H1 (cell line): ENCODE measurements around the gene PDE2A. TPM values are rescaled to one million over a fixed set of nuclear protein-coding genes. Genes with fewer than 3 reads are reported as not detected.
A peak's percentile ranks its signal among the peaks of the same experiment; 100 is the strongest.

ENCODE experiments used
- CTCF ChIA-PET: fragments of 300-600 bp; sonication (Branson Sonifier 250); formaldehyde crosslinking; loops from one replicate; lab custom pipeline; 2021; ENCODE audit not compliant: partially characterized antibody; lab: Charles Lee
- POLR2A ChIA-PET: fragments of 300-600 bp; sonication (Branson Sonifier 250); formaldehyde crosslinking; loops from one replicate; lab custom pipeline; 2021; ENCODE audit warnings: inconsistent platforms; ENCODE audit not compliant: partially characterized antibody; lab: Charles Lee
- DNase-seq, 2 experiments: peaks; one replicate each; pipeline versions ENCODE4 v3.0.0 to v3.0.0-alpha.2; 2010 to 2022; ENCODE audit warnings: low spot score in 2 of 2, low read depth in 1 of 2, mixed read lengths in 1 of 2
- FAIRE-seq: peaks from 2 replicates; lab custom pipeline; 2011; peaks lifted over from hg19 to GRCh38; lab: Jason Lieb, UNC
- H2AFZ ChIP-seq: 2 replicates; pipeline ENCODE4 v1.8.1; 2012; ENCODE audit warnings: low read length, inconsistent platforms
- H2AK5ac ChIP-seq: 2 replicates; pipeline ENCODE4 v1.6.1; 2013; ENCODE audit warnings: low read depth, low read length
- H2BK120ac ChIP-seq: replicated peaks from 2 replicates; pipeline ENCODE3; 2013; ENCODE audit warnings: low read depth, low read length, inconsistent platforms
- H2BK12ac ChIP-seq: 2 replicates; pipeline ENCODE4 v1.6.1; 2013; ENCODE audit warnings: low read depth, low read length
- H2BK15ac ChIP-seq: 2 replicates; pipeline ENCODE4 v1.6.1; 2013; ENCODE audit warnings: low read length
- H2BK20ac ChIP-seq: 2 replicates; pipeline ENCODE4 v1.6.1; 2013; ENCODE audit warnings: low read length
- H2BK5ac ChIP-seq: 2 replicates; pipeline ENCODE4 v1.6.1; 2013; ENCODE audit warnings: low read depth, low read length
- H3K14ac ChIP-seq: 2 replicates; pipeline ENCODE4 v1.6.1; 2013; ENCODE audit warnings: inconsistent platforms; ENCODE audit not compliant: insufficient read length
- H3K18ac ChIP-seq: 2 replicates; pipeline ENCODE4 v1.6.1; 2013; ENCODE audit warnings: low read length; ENCODE audit errors: extremely low read depth
- H3K23ac ChIP-seq: 2 replicates; pipeline ENCODE4 v1.6.1; 2013; ENCODE audit warnings: inconsistent platforms; ENCODE audit not compliant: insufficient read length
- H3K23me2 ChIP-seq: 2 replicates; pipeline ENCODE4 v1.6.1; 2013; ENCODE audit warnings: low read depth, low read length
- H3K27ac ChIP-seq: 2 replicates; pipeline ENCODE4 v1.6.1; 2011; ENCODE audit warnings: low read depth, low read length, inconsistent platforms
- H3K27me3 ChIP-seq, 4 experiments: replicated peaks in 1 of 4; 1 replicate in 1 of 4; 2 replicates in 3 of 4; pipeline versions ENCODE4 v1.6.1 to v1.8.1; 2011 to 2013; ENCODE audit warnings: low read length in 3 of 4, mild to moderate bottlenecking in 3 of 4, inconsistent platforms in 2 of 4, mixed read lengths in 2 of 4, moderate library complexity in 1 of 4; ENCODE audit not compliant: control insufficient read depth in 3 of 4, insufficient read depth in 3 of 4; ENCODE audit errors: extremely low read depth in 1 of 4
- H3K36me3 ChIP-seq, 4 experiments: 2 replicates each; pipeline versions ENCODE4 v1.6.1 to v1.8.1; 2011 to 2013; ENCODE audit warnings: mild to moderate bottlenecking in 4 of 4, low read length in 3 of 4, moderate library complexity in 2 of 4, control low read depth in 1 of 4, inconsistent platforms in 1 of 4; ENCODE audit not compliant: insufficient read depth in 4 of 4, control insufficient read depth in 2 of 4
- H3K4ac ChIP-seq: replicated peaks from 2 replicates; pipeline ENCODE3; 2013; ENCODE audit warnings: low read length, low read depth, mixed read lengths, inconsistent platforms; ENCODE audit not compliant: insufficient read length
- H3K4me1 ChIP-seq, 4 experiments: replicated peaks in 1 of 4; 1 replicate in 1 of 4; 2 replicates in 3 of 4; pipeline versions ENCODE4 v1.6.1 to v1.8.1; 2011 to 2013; ENCODE audit warnings: low read length in 3 of 4, inconsistent platforms in 2 of 4, mixed read lengths in 1 of 4; ENCODE audit not compliant: insufficient read depth in 4 of 4, control insufficient read depth in 3 of 4
- H3K4me2 ChIP-seq, 2 experiments: 2 replicates each; pipeline versions ENCODE4 v1.6.1 to v1.8.1; 2011 to 2013; ENCODE audit warnings: low read depth in 2 of 2, low read length in 2 of 2, control low read depth in 1 of 2, inconsistent platforms in 1 of 2, mild to moderate bottlenecking in 1 of 2; ENCODE audit not compliant: insufficient read depth in 1 of 2
- H3K4me3 ChIP-seq, 4 experiments: fragments of 200-600, 300-600 bp in 1 of 4; sonication (generic), shearing (Covaris generic), sonication (Bioruptor Twin) in 1 of 4; 2 replicates each; pipeline versions ENCODE4 v1.5.1 to v1.8.1; 2011 to 2016; ENCODE audit warnings: low read length in 4 of 4, low read depth in 3 of 4, control low read depth in 2 of 4, inconsistent platforms in 2 of 4, mild to moderate bottlenecking in 2 of 4, mixed read lengths in 1 of 4, moderate library complexity in 1 of 4; ENCODE audit not compliant: insufficient read depth in 2 of 4; ENCODE audit errors: extremely low read depth in 1 of 4
- H3K56ac ChIP-seq: replicated peaks from 2 replicates; pipeline ENCODE3; 2013; ENCODE audit warnings: low read depth, mild to moderate bottlenecking, mixed read lengths, low read length, inconsistent platforms; ENCODE audit not compliant: insufficient read length
- H3K79me1 ChIP-seq: 2 replicates; pipeline ENCODE4 v1.6.1; 2013; ENCODE audit warnings: low read depth, low read length, control low read depth
- H3K79me2 ChIP-seq, 2 experiments: 2 replicates each; pipeline versions ENCODE4 v1.6.1 to v1.8.1; 2012 to 2013; ENCODE audit warnings: low read length in 2 of 2, mild to moderate bottlenecking in 2 of 2, inconsistent platforms in 1 of 2; ENCODE audit not compliant: insufficient read depth in 2 of 2, control insufficient read depth in 1 of 2
- H3K9ac ChIP-seq, 4 experiments: replicated peaks in 1 of 4; 1 replicate in 1 of 4; 2 replicates in 3 of 4; pipeline versions ENCODE4 v1.6.1 to v1.8.1; 2011 to 2013; ENCODE audit warnings: low read depth in 3 of 4, low read length in 3 of 4, control low read depth in 2 of 4, mild to moderate bottlenecking in 2 of 4, moderate library complexity in 2 of 4, inconsistent platforms in 1 of 4; ENCODE audit errors: extremely low read depth in 1 of 4
- H3K9me3 ChIP-seq, 2 experiments: 2 replicates each; pipeline versions ENCODE4 v1.6.1 to v1.8.1; 2012 to 2013; ENCODE audit warnings: mild to moderate bottlenecking in 2 of 2, moderate library complexity in 2 of 2, control low read depth in 1 of 2, inconsistent platforms in 1 of 2, low read depth in 1 of 2, low read length in 1 of 2, mixed read lengths in 1 of 2; ENCODE audit not compliant: insufficient read depth in 2 of 2
- H4K20me1 ChIP-seq, 2 experiments: replicated peaks in 1 of 2; 2 replicates each; pipeline versions ENCODE3 to v1.8.1; 2011 to 2013; ENCODE audit warnings: inconsistent platforms in 2 of 2, low read length in 2 of 2, mild to moderate bottlenecking in 1 of 2; ENCODE audit not compliant: insufficient read depth in 2 of 2, control insufficient read depth in 1 of 2
- H4K5ac ChIP-seq: 2 replicates; pipeline ENCODE4 v1.6.1; 2013; ENCODE audit warnings: low read length, low read depth, mixed read lengths, inconsistent platforms; ENCODE audit not compliant: insufficient read length
- H4K8ac ChIP-seq: 2 replicates; pipeline ENCODE4 v1.8.0; 2013; ENCODE audit warnings: mild to moderate bottlenecking, moderate library complexity, low read length, inconsistent platforms; ENCODE audit not compliant: insufficient read depth; ENCODE audit errors: extremely low read depth
- H4K91ac ChIP-seq: replicated peaks from 2 replicates; pipeline ENCODE3; 2013; ENCODE audit warnings: low read length, mixed read lengths, inconsistent platforms; ENCODE audit not compliant: insufficient read length
- CHD1 ChIP-seq: IDR thresholded peaks from 2 replicates; pipeline ENCODE4 v1.6.1; 2012; ENCODE audit warnings: low read depth, low read length, improper control_type of control experiment
- GABPA ChIP-seq: IDR thresholded peaks from 2 replicates; pipeline ENCODE4 v1.6.1; 2011; ENCODE audit warnings: mild to moderate bottlenecking, low read length, moderate library complexity, borderline replicate concordance; ENCODE audit not compliant: insufficient read depth
- HDAC6 ChIP-seq: IDR thresholded peaks from one replicate; pipeline ENCODE4 v1.7.1; 2012; ENCODE audit warnings: low read depth, mild to moderate bottlenecking, inconsistent platforms, low read length, moderate library complexity
- JUN ChIP-seq: IDR thresholded peaks from 2 replicates; pipeline ENCODE4 v1.6.1; 2011; ENCODE audit warnings: low read depth, mild to moderate bottlenecking, improper control_type of control experiment, low read length
- PHF8 ChIP-seq: fragments of 200-600 bp; sonication (generic); conservative IDR thresholded peaks from 2 replicates; pipeline ENCODE4 v1.7.1; 2012; ENCODE audit warnings: low read depth, mild to moderate bottlenecking, inconsistent platforms, low read length, moderate library complexity
- POLR2A ChIP-seq, 2 experiments: IDR thresholded peaks; 1 replicate in 1 of 2; 2 replicates in 1 of 2; pipeline ENCODE4 v1.6.1; 2011; ENCODE audit warnings: low read depth in 2 of 2, low read length in 2 of 2, mild to moderate bottlenecking in 2 of 2; ENCODE audit errors: control extremely low read depth in 1 of 2
- RAD21 ChIP-seq, 2 experiments: IDR thresholded peaks in 1 of 2; conservative IDR thresholded peaks in 1 of 2; 2 replicates each; pipeline ENCODE4 v1.6.1; 2011; ENCODE audit warnings: low read depth in 2 of 2, low read length in 2 of 2, improper control_type of control experiment in 1 of 2, inconsistent platforms in 1 of 2, mild to moderate bottlenecking in 1 of 2, moderate library complexity in 1 of 2
- SIN3A ChIP-seq, 2 experiments: IDR thresholded peaks in 1 of 2; conservative IDR thresholded peaks in 1 of 2; 2 replicates each; pipeline ENCODE4 v1.6.1; 2011 to 2012; ENCODE audit warnings: low read length in 2 of 2, improper control_type of control experiment in 1 of 2, low read depth in 1 of 2, mild to moderate bottlenecking in 1 of 2
- SUZ12 ChIP-seq: fragments of 200-600 bp; sonication (generic); IDR thresholded peaks from 2 replicates; pipeline ENCODE4 v1.6.1; 2012; ENCODE audit warnings: mild to moderate bottlenecking, inconsistent platforms, low read length, moderate library complexity, mixed read lengths
- TEAD4 ChIP-seq: IDR thresholded peaks from 2 replicates; pipeline ENCODE4 v1.6.1; 2012; ENCODE audit warnings: low read depth, low read length, inconsistent platforms, mixed read lengths
- YY1 ChIP-seq: IDR thresholded peaks from 2 replicates; pipeline ENCODE4 v1.6.1; 2011; ENCODE audit warnings: low read depth, mild to moderate bottlenecking, low read length
- ZNF274 ChIP-seq: IDR thresholded peaks from 2 replicates; pipeline ENCODE4 v1.7.0; 2012; ENCODE audit warnings: low read length, borderline replicate concordance; ENCODE audit errors: extremely low read depth
- WGBS, 2 experiments: shearing (Covaris generic) in 1 of 2; methylation state at CpG; one replicate each; pipeline versions ENCODE4 v1.1.6 to v1.1.7; 2013 to 2015; ENCODE audit warnings: low lambda C conversion rate in 2 of 2, mixed read lengths in 2 of 2, inconsistent platforms in 1 of 2, low coverage in 1 of 2, missing lambda C conversion rate in 1 of 2; ENCODE audit not compliant: insufficient replicate concordance in 2 of 2, insufficient coverage in 1 of 2, insufficient read length in 1 of 2; ENCODE audit errors: extremely low coverage in 1 of 2, missing lambda C conversion rate in 1 of 2; 5-methylcytosine and 5-hydroxymethylcytosine counted together
- polyA plus RNA-seq, 7 experiments: library from polyadenylated mRNA; depleted of rRNA in 3 of 7; stranded (reverse) in 5 of 7; unstranded in 2 of 7; fragments of >200 nt in 5 of 7; fragments of 200-250 nt in 2 of 7; gene quantifications; 1 replicate in 5 of 7; 2 replicates in 1 of 7; 4 replicates in 1 of 7; pipeline versions ENCODE4 v1.2.1 to v1.2.3, GENCODE V29; 2011 to 2013; ENCODE audit warnings: missing spikeins in 2 of 7, mixed read lengths in 2 of 7
- total RNA-seq: library from RNA; stranded (reverse); fragmentation: NEBNext Ultra II Directional; extraction: Animal tissue kit (Norgen Biotek cat#: 25700); gene quantifications from 2 replicates; pipeline ENCODE4 v1.2.1, GENCODE V29; 2021
- TF ChIP-seq, protein P1 (sequence below): IDR thresholded peaks from 2 replicates; pipeline ENCODE4 v1.6.1; 2012; ENCODE audit warnings: inconsistent platforms

The PDE2A gene
- total and polyA plus RNA-seq, 2 of the 8 experiments (the other 6 are each of a cell fraction or from before 2014, with no cell fraction given): 3.4 to 7.1 TPM

DNA sequence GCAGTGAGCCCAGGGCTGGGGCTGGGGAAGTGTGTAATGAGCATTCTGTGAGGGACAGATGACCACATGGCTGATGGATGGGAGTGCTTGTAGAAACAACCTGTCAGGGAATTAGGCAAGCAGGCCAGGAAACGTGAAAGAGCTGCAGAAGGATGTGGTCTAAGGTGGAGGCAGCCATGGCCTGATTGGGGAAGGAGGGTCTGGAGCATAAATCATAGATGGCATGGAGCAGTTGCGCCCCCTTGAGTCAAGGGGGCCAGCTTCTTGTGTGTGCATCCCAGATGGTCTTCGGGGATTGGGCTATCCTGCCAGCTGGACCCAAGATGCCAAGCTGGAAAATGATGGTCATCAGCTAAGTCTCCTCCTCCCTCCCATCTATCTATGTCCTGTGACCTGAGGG, 120.5 kb downstream of the PDE2A start:
- Histone ChIP-seq H3K14ac (no peak overlapping the region), H3K4me1 (no peaks in the 10 kb centered on the region), H2BK12ac (no peak overlapping the region; the same call in 1 of the 2 replicates), H2BK20ac (no peak overlapping the region), H2BK5ac (no peak overlapping the region), H3K36me3 (no peaks in the 10 kb centered on the region), H3K23me2 (no peaks in the 10 kb centered on the region), H2BK15ac (no peak overlapping the region), H2AFZ (peak overlapping the region; percentile 93), H3K27ac (no peak overlapping the region), H3K56ac (no peak overlapping the region), H4K20me1 (no peaks in the 10 kb centered on the region), H3K9ac (no peak overlapping the region), H3K79me2 (no peaks in the 10 kb centered on the region), H4K5ac (no peak overlapping the region), H3K4ac (no peak overlapping the region), H2BK120ac (no peak overlapping the region), H2AK5ac (no peak overlapping the region), H4K8ac (no peak overlapping the region), H3K18ac (no peak overlapping the region), H4K91ac (no peak overlapping the region), H3K27me3 (no peaks in the 10 kb centered on the region), H3K4me3 (no peak overlapping the region), H3K79me1 (no peaks in the 10 kb centered on the region), H3K23ac (no peak overlapping the region), H3K4me2 (no peak overlapping the region), H3K9me3 (no peaks in the 10 kb centered on the region)
- CTCF ChIA-PET: interaction anchor here (0.5 to 8.8 kb wide), 32 partner anchors 9 to 691 kb away, joined by 3 to 52 read pairs (median 6); no protein-coding TSS in a partner anchor
- FAIRE-seq (no peak), DNase-seq (peak; percentile 25 to 74)
- 60% methylated on average over 3 of the region's 3 CpGs; no CpG with 5 or more reads in 1 of the 2 experiments for WGBS, 2 experiments
- POLR2A ChIA-PET: interaction anchor here (1.1 kb wide), 1 partner anchor 82 kb away, joined by 5 read pairs; no protein-coding TSS in a partner anchor
- TF ChIP-seq POLR2A (IDR thresholded peaks at IDR 0.05; ENCODE audit: control extremely low read depth in 1 of 2, low read depth in 2 of 2, low read length in 2 of 2) (no peak), CHD1 (no peak), SUZ12 (no peak), RAD21 (IDR thresholded peaks at IDR 0.05 in 1 of 2, conservative IDR thresholded peaks at IDR 0.05 in 1 of 2; ENCODE audit: low read depth in 2 of 2, low read length in 2 of 2) (peak; percentile 90 to 93), TEAD4 (no peak), GABPA (no peak), PHF8 (no peak), ZNF274 (no peak), YY1 (0 out of 2 replicates have a peak, but pooled peaks have one; percentile 26), JUN (no peak), HDAC6 (no peak), SIN3A (conservative IDR thresholded peaks at IDR 0.05 in 1 of 2, IDR thresholded peaks at IDR 0.05 in 1 of 2; ENCODE audit: low read depth in 1 of 2, low read length in 2 of 2) (no peak)
- TF ChIP-seq, protein P1, sequence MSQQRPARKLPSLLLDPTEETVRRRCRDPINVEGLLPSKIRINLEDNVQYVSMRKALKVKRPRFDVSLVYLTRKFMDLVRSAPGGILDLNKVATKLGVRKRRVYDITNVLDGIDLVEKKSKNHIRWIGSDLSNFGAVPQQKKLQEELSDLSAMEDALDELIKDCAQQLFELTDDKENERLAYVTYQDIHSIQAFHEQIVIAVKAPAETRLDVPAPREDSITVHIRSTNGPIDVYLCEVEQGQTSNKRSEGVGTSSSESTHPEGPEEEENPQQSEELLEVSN: no peak
